GM21786 (cell line): ENCODE data around the gene CD34.
A peak's percentile ranks its signal among the peaks of the same experiment; 100 is the strongest.

ENCODE experiments used
- ATAC-seq: cut with Tn5 transposase; IDR thresholded peaks from one replicate; pipeline ENCODE4 v1.9.1; 2021; ENCODE audit not compliant: unreplicated experiment

CD34 gene

DNA sequence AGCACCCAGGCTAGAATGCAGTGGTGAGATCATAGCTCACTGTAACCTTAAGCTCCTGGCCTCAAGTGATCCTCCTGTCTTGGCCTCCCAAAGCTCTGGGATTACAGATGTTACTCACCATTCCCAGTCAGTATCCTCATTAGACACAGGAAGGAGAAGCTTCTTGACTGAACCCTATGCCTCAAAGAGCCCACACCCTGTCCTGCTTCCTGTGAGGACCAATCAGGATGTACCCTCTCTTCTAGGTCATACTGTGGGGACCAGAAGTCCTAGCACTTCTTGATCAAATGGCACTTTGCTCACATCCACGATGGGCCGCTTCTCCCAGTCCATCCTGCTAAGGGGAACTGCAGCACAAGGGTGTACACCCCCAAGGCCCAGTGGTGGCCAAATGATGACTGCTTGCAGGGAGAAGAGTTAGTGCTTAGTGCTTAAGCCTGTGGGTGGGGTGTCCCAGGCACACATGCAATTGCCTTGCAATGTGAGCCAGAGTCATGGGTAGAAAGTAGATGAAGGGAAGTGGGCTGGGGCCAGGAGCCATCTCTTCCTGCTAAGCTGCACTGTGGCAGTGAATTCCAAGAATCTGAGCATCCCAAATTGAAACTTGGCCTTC, 9.8 kb downstream of the CD34 start:
- ATAC-seq = no peak

DNA sequence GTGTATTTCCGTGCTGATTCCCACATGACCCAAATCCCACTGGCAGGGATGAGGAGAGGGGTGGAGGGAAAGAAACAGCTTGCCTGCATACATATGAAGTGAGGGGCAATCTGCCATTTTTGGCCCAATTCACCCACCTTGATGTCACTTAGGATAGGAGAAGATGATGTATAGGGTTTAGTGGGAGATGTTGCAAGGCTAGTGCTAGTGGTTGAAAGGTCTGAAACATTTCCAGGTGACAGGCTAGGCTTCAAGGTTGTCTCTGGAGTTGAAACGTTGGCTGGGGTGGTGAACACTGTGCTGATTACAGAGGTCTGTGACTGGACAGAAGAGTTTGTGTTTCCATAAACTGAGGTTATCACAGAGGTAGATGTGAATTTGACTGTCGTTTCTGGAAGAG, 12.1 kb downstream of the CD34 start:
- no peak for ATAC-seq

DNA sequence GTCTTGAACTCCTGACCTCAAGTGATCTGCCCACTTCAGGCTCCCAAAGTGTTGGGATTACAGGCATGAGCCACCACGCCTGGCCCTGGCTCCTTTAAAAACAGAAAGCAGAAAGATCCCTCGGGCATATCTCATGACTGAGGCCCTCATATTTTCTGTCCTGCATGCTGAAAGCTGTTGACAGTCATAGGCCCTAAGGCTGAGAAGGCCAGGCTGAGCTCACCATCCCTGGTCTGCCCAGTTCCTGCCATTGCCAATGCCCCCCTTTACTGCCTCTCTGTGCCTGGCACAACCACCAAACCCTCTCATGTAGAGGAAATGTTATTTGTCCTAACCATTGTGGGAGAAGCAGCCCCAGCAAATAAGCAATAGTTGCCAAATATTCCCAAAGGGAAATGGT, 12.7 kb downstream of the CD34 start:
- no peak for ATAC-seq

DNA sequence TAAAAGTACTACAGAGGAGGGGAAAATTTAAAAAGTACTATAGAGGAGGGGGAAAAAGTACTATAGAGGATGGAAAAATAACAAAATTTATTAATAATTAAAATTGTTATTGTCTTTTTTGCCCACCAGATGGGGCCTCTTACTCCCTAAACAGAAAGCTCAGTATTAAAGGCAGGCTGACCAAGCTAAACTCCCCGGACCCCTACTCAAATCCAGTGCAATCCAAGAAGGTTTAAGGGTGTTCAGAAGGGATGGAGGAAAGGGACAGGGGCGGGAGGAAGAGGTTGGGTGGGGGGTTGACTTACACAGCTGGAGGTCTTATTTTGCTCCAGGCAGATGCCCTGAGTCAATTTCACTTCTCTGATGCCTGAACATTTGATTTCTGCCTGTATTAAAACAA, 13.7 kb downstream of the CD34 start:
- ATAC-seq = no peak

DNA sequence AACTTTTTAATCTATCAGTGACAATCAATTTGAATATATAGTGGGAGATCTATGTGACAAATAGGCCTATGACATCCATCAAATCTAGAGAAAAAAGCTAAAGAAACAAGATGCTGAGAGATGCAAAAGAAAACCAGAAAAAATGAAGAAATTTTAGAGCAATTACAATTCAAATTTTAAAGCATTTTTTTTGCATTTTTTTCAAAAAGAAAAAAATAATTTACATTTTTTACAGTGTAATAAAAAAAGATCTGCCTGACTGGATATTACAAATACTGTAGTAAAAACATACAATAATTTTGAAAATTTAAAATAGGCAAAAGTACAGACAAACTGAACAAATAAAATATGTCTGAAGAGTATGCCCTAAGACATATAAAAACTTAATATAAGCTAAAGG, 14.4 kb downstream of the CD34 start:
- ATAC-seq = no peak

DNA sequence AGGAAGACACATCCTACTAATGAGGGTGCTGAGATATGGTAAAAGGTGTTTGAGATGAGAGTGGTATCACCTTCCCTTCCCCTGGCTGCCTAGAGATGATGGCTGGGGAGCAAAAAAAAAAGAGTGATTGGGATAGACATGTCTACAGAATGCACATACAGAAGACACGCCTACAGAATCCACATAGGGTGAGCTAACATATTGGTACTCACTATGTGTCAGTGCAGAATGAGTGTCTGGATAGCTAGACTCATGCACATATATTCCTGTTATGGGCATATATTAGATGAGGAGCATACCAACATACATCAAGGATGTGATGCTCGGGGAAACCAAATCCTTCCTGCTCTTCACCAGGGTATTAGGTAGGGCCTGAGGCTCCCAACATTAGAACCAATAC, 16.2 kb downstream of the CD34 start:
- ATAC-seq = no peak

DNA sequence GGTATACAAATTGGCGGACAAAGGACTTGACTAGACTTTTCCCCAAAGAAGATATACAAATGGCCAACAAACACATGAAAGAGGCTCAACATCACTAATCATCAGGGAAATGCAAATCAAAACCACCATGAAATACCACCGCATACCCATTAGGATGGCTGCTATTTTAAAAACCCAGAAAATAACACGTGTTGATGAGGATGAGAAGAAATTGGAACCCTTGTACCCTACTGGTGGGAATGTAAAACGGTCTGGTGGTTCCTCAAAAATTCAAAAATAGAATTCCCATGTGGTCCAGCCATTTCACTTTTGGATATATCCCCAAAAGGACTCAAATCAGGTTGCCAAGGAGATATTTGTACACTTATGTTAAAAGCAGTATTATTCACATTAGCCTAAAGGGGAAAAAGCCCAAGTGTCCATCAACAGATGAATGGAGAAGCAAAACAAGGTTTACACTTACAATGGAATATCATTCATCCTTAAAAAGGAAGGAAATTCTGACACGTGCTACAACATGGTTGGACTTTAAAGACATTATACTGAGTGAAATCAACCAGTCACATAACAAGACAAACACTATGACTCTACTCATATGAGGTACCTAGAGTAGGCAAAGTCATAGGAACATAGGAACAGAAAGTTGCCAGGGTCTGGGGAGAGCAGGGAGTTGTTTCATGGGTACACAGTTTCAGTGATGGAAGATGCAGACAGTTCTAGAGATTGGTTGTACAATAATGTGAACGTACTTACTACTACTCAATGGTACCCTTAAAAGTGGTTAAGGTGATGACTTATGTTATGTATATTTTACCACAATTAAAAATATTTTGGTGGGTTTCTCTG, 17.0 kb downstream of the CD34 start:
- no peak for ATAC-seq

DNA sequence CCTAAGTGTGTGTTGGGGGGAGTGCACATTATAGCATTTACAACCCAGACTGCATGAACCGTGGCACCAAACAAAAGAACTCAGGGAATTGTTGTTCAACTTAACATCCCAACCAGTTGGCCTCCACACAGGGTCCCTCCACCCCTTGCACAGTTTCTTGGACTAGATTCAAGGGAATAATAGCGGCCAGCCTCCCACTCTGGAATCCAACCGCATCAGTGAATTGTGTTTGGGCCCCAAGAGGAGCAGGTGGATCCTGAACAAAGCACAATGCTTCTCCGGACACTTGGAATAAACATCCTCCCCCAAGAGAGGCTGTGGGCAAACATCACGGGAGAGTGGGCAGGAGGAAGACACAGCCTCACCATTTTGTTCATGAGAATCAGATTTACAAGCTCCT, 18.2 kb downstream of the CD34 start:
- no peak for ATAC-seq

DNA sequence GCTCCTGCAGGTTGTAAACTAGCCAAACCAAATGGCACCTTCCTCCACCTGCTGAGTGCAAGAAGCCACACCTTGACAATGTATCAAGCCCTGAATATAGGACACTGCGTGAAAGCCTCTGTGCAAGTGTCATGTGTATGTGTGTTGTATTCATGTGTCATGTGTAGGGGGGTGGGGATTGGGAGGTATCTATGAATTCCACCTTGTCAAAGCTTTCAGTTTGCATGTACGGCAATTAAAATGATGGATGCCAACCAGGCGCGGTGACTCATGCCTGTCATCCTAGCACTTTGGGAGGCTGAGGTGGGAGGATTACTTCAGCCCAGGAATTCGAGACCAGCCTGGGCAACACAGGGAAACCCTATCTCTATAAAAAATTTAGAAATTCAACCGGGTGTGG, 19.8 kb downstream of the CD34 start:
- ATAC-seq = no peak

DNA sequence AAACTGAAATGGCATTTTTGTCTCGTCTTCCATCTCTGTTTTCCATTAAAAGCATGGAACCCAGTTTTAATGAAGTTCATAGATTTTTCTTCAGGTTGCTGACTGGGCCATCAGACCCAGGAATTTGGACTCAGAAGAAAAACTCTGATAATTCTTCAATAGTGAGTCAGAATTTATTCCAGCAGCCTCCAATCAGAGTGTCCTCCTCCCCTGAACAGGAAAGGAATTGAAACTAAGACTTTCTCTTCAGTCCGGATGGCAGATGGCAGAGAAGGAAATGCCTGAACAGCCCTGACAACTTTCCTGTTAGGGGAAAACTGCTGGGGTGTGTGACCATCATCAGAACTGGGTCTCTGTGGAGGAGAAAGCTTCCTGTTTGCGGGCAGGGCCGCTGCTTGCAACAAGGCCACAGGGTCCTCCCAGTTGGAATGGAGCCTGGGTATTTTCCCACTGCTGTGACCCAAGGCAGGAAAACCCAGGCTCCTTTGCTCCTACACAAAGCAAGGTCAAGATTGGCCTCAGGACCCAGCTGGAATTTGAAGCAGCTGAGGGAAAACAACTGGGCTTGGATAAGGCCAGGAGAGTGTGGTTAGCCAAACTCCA, 20.7 kb downstream of the CD34 start:
- ATAC-seq = no peak

DNA sequence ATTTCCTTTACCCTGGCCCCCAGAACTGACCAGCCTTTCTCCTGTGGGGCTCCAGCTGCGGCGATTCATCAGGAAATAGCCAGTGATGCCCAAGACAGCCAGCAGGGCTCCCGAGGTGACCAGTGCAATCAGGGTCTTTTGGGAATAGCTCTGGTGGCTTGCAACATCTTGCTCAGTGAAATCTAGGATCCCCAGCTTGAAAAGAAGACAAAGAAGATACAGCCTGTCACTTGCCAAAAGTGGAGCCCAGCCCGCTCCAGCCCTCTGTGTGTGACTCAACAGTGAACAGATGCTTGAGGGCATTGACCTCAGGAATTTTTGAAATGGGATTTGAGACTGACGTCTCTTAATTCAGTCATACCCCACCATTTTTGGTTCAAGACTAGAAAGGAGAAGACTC, 22.3 kb downstream of the CD34 start:
- ATAC-seq = no peak

DNA sequence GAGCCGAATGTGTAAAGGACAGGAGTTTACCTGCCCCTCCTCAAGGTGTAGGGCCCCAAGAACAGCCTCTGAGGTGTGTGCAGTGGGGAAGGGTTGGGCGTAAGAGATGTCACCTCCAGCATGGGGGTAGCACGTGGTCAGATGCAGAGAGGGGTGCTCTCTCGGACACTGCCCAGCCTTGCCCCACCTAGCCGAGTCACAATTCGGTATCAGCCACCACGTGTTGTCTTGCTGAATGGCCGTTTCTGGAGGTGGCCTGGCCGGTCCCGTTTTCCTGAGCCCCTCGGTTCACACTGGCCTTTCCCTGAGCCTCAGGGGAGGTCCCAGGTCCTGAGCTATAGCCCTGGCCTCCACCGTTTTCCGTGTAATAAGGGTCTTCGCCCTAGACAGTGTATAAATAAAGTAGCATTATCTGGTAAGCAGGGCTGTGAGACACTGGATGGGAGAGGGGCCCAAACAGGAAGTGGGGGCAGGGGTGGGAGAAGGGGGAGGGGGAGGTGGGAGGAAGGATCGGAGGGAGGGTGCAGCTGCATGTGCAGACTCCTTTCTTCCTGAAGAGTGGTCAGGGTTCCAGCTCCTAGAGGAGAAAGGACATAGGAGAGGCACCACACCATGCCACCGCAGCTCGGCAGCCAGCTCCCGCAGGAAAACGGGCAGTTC, 23.3 kb downstream of the CD34 start:
- ATAC-seq = no peak

DNA sequence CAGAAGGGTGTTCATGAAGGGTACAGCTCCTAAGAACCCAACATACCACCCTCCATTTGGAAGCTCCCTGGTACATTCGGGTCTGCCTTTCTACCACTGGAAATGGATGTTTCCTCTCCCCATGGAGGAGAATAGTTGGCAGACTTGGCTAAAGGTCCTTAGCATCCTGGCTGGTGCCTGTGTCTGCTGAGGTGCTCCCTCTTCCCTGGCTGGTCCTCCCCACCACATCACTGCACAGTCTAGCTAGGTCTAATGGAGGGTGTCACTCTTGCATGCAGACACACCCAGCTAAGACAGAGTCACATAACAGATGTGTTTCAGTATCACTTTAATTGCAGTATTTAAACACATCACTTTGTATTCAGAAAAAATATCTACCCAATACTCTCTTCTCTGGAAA, 24.7 kb downstream of the CD34 start:
- no peak for ATAC-seq

DNA sequence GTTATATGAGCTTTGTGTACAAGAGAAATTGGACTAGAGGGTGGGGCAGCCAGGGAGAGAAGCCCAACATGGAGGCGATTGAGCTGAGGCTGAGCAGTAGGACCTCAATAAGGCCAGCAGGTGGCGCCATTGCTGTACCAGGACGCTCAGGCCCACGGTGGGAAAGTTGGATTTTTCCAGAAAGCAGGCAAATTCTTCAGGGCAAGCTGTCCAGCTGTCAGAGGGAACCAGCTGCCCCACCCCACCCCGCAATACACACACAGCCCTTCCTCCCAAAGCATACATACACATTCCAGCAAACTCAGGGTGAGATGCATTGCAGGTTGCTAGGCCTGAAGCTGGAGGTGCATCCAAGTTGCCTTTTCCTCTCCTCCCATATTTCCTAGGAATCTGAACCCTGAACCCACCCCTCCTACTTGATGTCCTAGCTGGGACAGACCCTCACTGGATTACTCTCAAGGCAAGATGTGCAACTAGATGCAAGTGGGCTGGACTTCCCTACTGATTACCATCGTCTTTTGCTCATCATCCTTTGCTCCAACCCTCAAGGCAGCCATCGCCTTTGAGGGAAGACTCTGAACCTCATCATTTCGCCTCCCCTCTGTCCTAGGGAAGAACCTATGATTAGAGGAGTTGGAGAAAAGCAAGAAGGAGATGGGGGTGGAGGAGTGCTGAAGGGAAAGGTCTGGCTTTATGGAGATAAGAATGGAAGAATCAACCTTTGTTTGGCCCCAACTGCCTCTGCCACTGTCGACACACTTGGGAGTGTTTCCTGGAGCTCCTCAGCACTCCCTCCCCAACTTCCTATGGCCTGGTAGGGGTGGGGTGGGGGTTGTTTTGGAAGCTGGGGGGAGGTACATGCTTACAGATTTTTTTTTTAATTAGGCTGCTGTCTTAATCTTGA, 25.5 kb downstream of the CD34 start:
- ATAC-seq = peak; percentile 50

DNA sequence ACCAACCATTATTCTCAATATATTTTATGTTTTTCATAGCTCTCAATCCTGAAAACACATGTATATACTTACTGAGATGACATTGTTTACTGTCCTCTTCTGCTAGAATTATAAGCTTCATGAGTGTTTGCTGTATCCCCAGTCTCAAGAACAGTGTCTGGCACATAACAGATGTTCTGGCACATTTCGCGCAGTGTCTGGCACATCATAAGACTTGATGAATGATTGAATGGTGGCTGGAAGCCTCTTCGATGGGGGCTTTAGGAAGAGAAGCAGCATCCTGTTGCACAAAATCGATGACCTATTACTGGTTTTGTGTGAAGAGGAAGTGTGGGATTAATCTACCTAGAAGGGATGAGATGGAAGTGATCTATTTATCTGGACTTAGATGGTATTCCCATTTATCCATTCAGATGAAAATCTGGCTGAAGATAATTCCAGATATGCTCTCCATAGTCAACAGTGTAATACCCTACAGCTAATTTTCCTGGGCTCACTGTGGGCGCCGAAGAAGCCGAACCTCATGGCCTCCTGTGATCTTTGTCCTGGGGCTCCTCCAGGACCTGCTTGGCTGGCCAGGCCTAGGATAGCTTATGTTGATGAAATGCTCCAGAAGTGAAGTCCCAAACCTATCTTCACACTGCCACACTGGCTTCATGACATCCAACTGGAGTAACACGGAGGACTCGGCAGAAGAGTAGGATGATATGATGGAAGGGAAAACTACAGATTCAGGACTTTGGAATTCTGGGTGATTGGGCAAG, 26.5 kb downstream of the CD34 start:
- no peak for ATAC-seq

DNA sequence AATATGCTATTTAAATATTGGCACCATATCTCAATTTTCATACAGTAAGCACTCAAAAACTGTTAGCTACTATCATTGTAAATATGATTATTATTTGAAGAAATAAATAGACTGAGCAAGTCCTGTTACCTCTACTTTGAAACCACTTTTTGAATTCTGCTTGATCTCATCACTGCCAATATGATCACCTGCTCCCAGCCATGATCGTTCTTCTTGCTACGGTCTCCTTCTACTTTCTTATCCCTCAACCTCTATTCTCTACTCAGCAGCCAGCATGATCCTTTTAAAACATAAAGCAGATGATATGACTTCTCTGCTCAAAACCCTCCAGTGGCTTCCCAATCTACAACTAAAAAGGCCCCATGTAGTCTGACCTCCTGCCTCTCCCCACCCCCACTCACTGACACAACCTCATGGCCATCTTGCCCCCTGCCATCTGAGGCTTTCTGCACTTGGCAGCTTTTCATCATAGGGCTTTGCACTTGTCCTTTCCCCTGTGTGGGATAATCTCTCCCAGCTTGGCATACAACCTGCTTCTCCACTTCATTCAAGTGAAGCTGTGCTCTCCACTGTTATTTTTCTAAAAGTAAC, 27.2 kb downstream of the CD34 start:
- ATAC-seq = peak; percentile 5

DNA sequence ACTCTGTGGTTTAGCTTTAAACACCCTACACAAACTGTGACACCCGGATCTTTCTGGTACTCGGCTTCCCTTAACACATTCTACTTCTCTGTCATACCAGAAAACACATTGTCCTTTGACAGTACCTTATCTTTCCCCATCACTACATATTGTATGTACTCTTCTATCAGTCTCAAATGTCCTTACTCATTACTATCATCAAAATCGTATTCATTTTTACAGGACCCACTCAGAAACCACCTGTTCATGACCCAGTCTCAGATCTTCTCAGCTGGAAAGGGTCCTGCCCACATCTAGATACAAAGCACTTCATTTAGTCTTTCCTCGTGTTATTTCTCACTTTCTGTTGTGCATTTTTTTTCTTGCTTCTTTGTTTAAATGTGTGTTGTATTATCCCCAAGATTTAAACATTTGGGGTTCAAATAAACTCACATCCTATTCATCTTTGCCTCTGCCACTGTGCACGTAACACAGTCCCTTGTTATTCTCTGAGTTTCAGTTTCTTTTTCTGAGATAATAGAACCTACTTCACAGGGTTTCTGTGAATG, 27.7 kb downstream of the CD34 start:
- ATAC-seq = peak; percentile 74

DNA sequence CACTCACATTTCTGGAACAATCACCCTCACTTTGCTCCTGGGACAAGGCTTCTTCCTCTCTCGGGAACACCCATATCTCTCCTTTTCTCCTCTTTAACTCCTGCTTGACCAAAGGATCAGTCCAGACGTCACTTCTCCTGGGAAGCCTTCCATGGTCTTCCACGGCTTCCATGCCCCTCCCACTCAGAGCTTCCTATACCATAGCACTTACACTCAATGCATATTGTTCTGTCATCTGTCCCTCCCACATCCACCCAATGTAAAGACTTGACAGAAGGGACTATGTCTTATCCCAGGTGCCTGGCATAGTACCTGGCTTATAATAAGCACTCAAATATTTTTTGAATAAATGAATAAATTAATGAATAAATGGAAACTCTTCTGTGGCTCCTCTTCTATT, 28.2 kb downstream of the CD34 start:
- peak; percentile 13 for ATAC-seq

DNA sequence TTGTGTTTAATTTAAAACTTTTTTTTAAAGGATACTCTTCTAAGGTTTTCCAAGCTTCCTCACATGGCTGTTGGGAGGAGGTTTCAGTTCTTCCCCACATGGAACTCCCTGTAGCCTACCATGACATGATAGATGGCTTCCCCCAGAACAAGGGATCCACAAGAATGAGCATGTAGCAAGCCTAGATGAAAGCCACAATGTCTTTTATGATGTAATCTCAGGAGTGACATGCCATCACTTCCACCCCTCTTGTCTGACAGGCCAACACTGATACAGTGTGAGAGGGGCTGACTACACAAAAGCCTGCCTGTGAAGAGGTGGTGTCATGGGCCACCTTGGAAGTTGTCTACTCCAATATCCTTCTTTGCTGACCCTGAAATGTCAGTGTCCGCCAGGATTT, 32.0 kb downstream of the CD34 start:
- ATAC-seq = no peak
